Measurements from ENCODE around the gene HDLBP. TPM values are rescaled to one million over a fixed set of nuclear protein-coding genes. Genes with fewer than 3 reads are reported as not detected.
A peak's percentile ranks its signal among the peaks of the same experiment; 100 is the strongest.

HDLBP gene
- total RNA-seq, 6 donors from 2014 or later: 339 to 691 (median 487) TPM

DNA sequence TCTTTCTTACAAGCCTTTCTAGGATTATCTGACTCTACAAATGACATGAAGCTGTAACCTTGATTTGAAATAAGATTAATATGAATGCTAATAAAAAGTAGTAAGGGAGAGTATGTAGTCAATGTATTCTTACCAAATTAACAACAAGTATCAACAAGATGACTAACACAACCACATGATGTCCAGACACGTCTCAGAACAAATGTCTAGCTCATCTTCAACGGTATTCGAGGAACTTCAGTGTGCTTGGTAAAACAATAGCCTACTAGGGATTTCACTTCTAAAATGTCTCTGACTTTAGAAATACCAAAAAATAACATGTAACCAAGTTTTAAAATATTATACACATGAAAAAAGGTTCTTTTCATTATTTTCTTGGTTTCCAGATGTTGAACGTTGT lies 3.4 kb downstream of the HDLBP start:
- ATAC-seq (ENCODE audit: low FRiP score in 2 of 2) (no peak), DNase-seq (no peak)
- Histone ChIP-seq H3K27ac (no peak overlapping the region), H3K4me1 (peaks cover 20 to 37% (median 27%) of the 10 kb centered on the region in 4 donors), H3K9me3 (no peaks in the 10 kb centered on the region), H3K27me3 (no peaks in the 10 kb centered on the region), H3K36me3 (no peaks in the 10 kb centered on the region), H3K4me3 (no peak overlapping the region)
- WGBS, 2 donors: 76 to 78% methylated on average over 4 of the region's 4 CpGs
- TF ChIP-seq POLR2A (IDR thresholded peaks at IDR 0.05) (no peak), EP300 (IDR thresholded peaks at IDR 0.05) (no peak), POLR2AphosphoS5 (IDR thresholded peaks at IDR 0.05) (no peak)
- TF ChIP-seq, protein P1, sequence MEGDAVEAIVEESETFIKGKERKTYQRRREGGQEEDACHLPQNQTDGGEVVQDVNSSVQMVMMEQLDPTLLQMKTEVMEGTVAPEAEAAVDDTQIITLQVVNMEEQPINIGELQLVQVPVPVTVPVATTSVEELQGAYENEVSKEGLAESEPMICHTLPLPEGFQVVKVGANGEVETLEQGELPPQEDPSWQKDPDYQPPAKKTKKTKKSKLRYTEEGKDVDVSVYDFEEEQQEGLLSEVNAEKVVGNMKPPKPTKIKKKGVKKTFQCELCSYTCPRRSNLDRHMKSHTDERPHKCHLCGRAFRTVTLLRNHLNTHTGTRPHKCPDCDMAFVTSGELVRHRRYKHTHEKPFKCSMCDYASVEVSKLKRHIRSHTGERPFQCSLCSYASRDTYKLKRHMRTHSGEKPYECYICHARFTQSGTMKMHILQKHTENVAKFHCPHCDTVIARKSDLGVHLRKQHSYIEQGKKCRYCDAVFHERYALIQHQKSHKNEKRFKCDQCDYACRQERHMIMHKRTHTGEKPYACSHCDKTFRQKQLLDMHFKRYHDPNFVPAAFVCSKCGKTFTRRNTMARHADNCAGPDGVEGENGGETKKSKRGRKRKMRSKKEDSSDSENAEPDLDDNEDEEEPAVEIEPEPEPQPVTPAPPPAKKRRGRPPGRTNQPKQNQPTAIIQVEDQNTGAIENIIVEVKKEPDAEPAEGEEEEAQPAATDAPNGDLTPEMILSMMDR (IDR thresholded peaks at IDR 0.05): no peak

DNA sequence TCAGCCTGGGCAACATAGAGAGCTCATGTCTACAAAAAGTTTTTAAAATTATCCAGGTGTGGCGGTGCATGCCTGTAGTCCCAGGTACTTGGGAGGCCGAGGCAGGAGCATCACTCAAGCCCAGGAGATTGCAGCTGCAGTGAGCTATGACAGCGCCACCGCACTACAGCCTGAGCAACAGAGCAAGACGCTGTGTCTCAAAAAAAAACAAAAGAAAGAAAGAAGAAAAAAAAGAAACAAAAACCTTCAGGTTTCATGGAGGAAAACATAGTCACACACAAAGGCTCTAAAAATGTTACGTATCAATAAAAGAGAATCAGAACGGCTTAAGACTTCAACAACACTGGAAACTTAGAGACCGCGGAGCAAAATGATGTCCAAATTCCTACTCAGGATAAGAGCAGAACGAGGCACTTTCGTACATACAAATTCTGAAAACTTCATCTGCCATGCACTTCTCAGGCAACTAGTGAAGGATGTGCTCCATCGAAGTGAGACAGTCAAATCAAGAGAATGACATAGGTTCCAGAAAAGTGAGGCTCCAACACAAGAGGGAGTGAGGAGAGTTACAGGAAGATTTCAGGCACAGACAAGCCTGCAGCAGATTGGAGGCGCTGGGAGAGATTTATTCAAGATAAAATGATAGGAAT lies 4.4 kb downstream of the HDLBP start:
- WGBS, 2 donors: 92 to 95% methylated on average over 13 of the region's 13 CpGs
- Histone ChIP-seq H3K4me1 (peaks cover 16 to 31% (median 23%) of the 10 kb centered on the region in 4 donors), H3K9me3 (no peaks in the 10 kb centered on the region), H3K4me3 (no peak overlapping the region), H3K36me3 (no peaks in the 10 kb centered on the region), H3K27me3 (no peaks in the 10 kb centered on the region), H3K27ac (no peak overlapping the region)
- DNase-seq (no peak), ATAC-seq (ENCODE audit: low FRiP score in 2 of 2) (no peak)
- TF ChIP-seq, protein P1 (IDR thresholded peaks at IDR 0.05): no peak
- no peak for TF ChIP-seq POLR2AphosphoS5 (IDR thresholded peaks at IDR 0.05)
- no peak for TF ChIP-seq POLR2A (IDR thresholded peaks at IDR 0.05)
- TF ChIP-seq EP300 (IDR thresholded peaks at IDR 0.05): no peak

DNA sequence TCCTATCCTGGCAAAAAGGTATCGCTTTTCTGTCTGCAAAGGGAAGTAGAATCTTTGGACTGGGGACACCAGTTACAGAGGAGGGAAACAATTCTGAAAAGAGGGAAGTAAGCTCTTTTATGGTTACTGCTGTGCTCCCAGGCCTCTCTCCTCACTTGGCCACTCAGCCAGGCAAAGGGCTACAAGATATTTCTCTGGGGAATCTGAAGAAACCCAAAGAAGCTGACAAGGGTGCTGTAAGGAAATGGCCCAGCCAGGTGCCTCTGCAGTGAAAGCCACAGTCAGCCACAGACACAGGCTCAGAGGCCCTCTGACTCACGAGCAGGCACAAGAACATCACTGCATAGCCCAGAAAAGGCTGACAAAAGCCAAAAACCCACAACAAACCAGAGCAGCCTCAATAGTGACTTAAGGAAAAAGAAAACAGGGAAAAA lies 5.8 kb downstream of the HDLBP start:
- 42 to 79% methylated on average over 2 of the region's 2 CpGs for WGBS, 2 donors
- ATAC-seq (ENCODE audit: low FRiP score in 2 of 2): peak in 1 of 2 donors; percentile 45
- H3K4me3 ChIP-seq: no peak overlapping the region
- TF ChIP-seq, protein P1 (IDR thresholded peaks at IDR 0.05): no peak
- TF ChIP-seq POLR2A (IDR thresholded peaks at IDR 0.05) (no peak), POLR2AphosphoS5 (IDR thresholded peaks at IDR 0.05) (no peak), EP300 (IDR thresholded peaks at IDR 0.05) (no peak)
- DNase-seq: no peak
- peaks cover 16 to 31% (median 23%) of the 10 kb centered on the region in 4 donors for H3K4me1 ChIP-seq
- no peak overlapping the region for H3K27ac ChIP-seq
- no peaks in the 10 kb centered on the region for H3K36me3 ChIP-seq
- no peaks in the 10 kb centered on the region for H3K27me3 ChIP-seq
- H3K9me3 ChIP-seq: no peaks in the 10 kb centered on the region

DNA sequence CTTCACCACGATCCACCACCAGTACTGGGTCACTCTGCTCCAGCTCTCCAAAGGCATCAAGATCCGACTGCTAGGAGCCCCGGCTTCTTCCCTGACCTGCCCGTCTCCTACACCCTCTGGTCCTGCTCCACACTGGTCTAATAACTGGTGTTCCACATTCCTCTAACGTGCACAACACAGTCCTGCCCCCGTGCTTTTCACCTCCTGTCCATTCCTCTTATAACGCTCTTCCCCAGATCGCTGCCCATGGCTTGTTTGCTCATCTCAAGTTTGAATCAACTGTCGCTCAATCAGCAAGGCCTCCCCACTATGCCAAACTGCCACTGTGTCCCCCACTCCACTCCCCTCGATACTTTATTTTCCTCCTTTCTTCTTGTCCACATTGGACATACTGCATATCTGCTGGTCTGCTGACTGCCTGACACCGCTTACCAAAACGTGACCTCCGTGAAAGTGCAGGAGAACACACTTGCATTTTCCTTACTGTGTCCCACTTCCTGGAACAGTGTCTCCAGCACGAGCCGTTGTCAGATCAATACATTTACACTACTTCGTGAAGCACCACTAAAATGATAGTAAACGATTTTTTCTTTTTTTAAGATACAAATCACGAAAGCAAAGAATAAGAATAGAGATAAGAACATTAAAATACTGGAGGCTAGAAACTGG lies 6.5 kb downstream of the HDLBP start:
- TF ChIP-seq POLR2AphosphoS5 (IDR thresholded peaks at IDR 0.05): no peak
- TF ChIP-seq POLR2A (IDR thresholded peaks at IDR 0.05): no peak
- TF ChIP-seq, protein P1 (IDR thresholded peaks at IDR 0.05): no peak
- no peak for TF ChIP-seq EP300 (IDR thresholded peaks at IDR 0.05)
- no peak overlapping the region for H3K4me3 ChIP-seq
- no peaks in the 10 kb centered on the region for H3K36me3 ChIP-seq
- H3K27me3 ChIP-seq: no peaks in the 10 kb centered on the region
- peaks cover 12 to 25% (median 19%) of the 10 kb centered on the region in 4 donors for H3K4me1 ChIP-seq
- ATAC-seq (ENCODE audit: low FRiP score in 2 of 2) (no peak), DNase-seq (no peak)
- 87 to 90% methylated on average over 18 of the region's 18 CpGs for WGBS, 2 donors
- H3K9me3 ChIP-seq: no peaks in the 10 kb centered on the region
- H3K27ac ChIP-seq: no peak overlapping the region

All from upper lobe of left lung (tissue), 6 donors.